HG02623 (cell line): ENCODE data around the gene IL6ST.
"Not testable (repeated sequence)": the region's sequence is repeated elsewhere in the genome, so short reads cannot be mapped to it uniquely, and the experiment has no call there.

Source experiments
- ATAC-seq: cut with Tn5 transposase; IDR thresholded peaks from one replicate; pipeline ENCODE4 v1.9.1; 2021; ENCODE audit warnings: moderate library complexity; ENCODE audit not compliant: unreplicated experiment

IL6ST gene

GRCh38 chr5:56006094-56006493, 11.3 kb upstream of the IL6ST start:
- no peak for ATAC-seq

GRCh38 chr5:56004874-56005273, 10.1 kb upstream of the IL6ST start:
- no peak for ATAC-seq

DNA sequence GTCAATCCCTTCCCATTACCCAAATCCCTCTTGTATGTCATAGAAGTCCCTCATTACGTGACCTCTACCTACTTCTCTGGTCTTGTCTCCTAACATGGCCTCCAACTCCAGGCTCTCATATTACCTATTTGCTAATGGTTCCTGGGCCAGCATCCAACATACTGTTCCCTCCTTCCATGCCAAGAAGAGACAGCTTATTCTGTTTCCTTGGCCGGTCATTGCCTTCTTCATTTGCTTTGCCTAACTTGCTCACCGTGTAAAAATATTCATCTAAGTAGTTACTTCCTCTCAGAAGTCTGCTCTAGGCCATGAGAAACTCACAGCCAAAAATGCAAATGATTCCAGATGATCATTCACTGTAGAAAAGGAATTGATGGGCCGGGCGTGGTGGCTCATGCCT, 8.9 kb upstream of the IL6ST start:
- no peak for ATAC-seq

GRCh38 chr5:56003179-56003578, 8.4 kb upstream of the IL6ST start:
- no peak for ATAC-seq

- no peak for ATAC-seq
Measured at GRCh38 chr5:56002303-56002702, 7.5 kb upstream of the IL6ST start.

DNA sequence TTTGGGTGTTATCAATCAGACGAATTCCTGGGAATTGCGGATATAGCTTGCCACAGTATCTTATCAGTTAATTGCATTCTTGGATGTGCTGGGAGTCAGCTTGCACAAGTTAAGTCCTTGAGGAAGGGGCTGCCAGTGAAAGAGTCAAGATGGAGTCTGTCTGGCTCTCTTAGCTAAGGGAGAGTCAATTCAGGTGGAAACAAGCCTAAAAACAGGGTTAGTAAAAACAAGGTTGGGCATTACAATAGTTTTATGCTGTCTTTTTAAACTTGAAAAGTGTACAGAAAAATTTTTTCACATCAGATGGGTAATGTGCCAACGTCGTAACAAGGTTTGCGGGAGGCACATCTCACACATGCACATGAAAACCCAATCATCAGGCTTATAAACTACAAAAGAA, 5.5 kb upstream of the IL6ST start:
- not testable (repeated sequence) for ATAC-seq

- no peak for ATAC-seq
Measured at GRCh38 chr5:55998966-55999365, 4.2 kb upstream of the IL6ST start.

GRCh38 chr5:55997742-55998351, 3.1 kb upstream of the IL6ST start:
- ATAC-seq = no peak

- ATAC-seq = peak; percentile 95
Measured at GRCh38 chr5:55994998-55995914, 493 bp upstream of the IL6ST start.

DNA sequence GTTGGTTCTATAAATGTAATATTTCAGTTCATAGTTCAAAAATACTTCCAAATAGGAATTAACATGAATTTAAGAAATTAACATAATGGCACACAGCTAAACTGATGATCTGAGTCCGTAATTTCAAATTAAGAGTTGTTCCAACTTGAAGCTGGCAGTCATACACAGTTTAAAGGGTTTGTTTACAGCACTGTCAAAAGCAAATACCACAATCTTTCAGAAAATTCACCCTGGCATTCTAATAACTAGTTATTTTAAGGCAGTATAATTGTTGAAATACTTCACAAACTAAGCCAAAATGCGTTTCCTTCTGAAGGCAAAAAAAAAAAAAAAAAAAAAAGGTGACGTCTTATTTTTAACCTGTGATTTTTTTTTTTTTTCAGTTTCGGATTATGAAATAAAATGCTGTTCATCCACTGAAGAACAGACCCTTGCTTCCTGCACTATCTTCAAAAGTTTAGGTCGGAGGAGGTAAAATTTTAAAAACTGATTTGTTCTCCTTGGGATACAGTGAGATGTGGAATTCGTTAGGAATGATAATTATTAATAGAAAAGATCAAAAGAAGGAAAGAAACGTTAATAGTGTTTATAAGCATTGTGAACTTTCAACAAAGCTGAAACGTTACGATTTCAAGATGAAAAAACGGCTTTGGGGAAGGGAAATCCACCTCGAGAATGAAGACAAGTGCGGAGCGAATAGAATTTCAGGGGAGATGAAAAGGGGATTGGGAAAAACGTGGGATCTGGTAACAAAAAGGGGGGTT, 850 bp downstream of the IL6ST start:
- ATAC-seq = no peak

DNA sequence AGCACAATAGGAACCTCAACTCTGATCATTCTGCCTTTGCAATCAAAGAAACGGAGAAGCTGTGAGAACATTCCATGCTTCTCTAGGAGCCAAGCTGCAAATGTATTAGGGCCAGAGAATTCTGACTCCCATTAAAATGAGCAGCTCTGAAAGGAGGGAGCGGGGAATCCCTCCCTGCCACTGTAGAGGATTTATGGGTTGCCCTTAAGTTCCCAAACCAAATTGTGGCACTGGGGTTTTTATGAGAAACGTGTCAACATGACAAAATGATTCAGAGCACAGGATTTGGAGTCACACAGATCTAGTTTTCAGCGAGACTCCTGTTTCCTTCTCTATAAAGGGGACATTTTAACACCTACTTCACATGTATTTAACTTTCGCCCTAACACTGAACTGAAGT, 1.8 kb downstream of the IL6ST start:
- no peak for ATAC-seq

- ATAC-seq = no peak
Measured at GRCh38 chr5:55991768-55992486, 2.8 kb downstream of the IL6ST start.

DNA sequence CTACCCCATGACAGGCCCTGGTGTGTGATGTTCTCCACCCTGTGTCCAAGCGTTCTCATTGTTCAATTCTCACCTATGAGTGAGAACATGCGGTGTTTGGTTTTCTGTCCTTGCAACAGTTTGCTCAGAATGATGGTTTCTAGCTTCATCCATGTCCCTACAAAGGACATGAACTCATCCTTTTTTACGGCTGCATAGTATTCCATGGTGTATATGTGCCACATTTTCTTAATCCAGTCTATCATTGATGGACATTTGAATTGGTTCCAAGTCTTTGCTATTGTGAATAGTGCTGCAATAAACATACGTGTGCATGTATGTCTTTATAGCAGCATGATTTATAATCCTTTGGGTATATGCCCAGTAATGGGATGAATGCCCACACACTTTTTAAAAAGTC, 3.9 kb downstream of the IL6ST start:
- not testable (repeated sequence) for ATAC-seq

- ATAC-seq = no peak
Measured at GRCh38 chr5:55989860-55990259, 4.9 kb downstream of the IL6ST start.

GRCh38 chr5:55988979-55989638, 5.7 kb downstream of the IL6ST start:
- no peak for ATAC-seq

DNA sequence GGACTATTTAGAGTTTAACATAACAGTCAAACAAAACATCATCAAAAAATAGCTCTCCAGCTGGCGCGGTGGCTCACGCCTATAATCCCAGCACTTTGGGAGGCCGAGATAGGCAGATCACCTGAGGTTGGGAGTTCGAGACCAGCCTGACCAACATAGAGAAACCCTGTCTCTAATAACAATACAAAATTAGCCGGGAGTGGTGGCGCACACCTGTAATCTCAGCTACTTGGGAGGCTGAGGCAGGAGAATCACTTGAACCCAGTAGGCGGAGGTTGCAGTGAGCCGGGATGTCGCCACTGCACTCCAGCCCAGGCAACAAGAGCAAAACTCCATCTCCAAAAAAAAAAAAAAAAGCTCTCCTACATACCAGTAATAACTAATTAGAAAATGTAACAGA, 6.3 kb downstream of the IL6ST start:
- not testable (repeated sequence) for ATAC-seq

- ATAC-seq = no peak
Measured at GRCh38 chr5:55986931-55987330, 7.8 kb downstream of the IL6ST start.

DNA sequence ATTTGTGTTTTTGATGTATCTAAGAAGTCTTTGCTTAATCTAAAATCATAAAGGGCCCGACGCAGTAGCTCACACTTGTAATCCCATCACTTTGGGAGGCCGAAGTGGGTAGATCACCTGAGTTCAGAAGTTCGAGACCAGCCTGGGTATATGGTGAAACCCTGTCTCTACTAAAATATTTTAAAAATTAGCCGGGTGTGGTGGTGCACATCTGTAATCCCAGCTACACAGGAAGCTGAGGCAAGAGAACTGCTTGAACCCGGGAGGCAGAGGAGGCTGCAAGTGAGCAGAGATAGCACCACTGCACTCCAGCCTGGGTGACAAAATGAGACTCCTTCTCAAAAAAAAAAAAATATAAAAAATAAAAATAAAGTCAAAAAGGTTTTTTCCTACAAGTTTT, 9.6 kb downstream of the IL6ST start:
- no peak for ATAC-seq

GRCh38 chr5:55983986-55984385, 10.8 kb downstream of the IL6ST start:
- no peak for ATAC-seq

DNA sequence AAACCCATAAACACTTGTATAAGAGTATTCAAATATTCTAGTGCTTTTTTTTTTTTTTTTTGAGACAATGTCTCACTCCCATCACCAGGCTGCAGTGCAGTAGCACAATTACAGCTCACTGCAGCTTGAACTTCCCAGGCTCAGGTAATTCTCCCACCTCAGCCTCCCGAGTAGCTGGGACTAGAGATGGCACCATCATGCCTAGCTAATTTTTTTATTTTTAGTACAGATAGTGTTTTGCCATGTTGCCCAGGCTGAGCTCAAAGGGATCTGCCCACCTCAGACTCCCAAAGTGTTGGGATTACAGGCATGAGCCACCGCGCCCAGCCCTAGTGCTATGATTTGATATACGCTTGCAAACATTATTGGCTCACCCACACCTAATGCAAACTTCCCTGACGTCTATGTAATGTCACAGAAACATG, 11.8 kb downstream of the IL6ST start:
- no peak for ATAC-seq
